Measurements from ENCODE around the gene CDC5L. TPM values are rescaled to one million over a fixed set of nuclear protein-coding genes. Genes with fewer than 3 reads are reported as not detected.
A peak's percentile ranks its signal among the peaks of the same experiment; 100 is the strongest.

Gene CDC5L
- total and polyA plus RNA-seq, 7 donors = 10.9 to 33.3 (median 27.4) TPM

DNA sequence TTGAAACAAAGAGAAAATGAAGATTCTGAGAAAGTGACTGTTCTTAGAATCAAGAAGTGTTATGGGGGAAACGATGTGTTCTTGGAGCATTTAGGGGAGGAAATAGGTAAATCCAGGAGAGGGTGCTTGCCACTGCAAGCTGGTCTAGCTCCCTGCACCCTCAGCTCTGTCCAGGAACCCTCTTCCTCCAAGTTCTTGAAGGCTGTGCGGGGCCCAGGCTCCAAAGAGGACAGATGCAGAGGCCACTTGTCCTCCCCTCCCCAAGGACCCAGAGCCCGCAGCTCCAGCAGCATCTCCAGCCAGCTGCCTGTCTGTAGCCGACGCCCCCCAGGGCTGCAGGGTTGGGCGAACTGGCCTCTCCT is 87.9 kb downstream of the CDC5L start:
- DNase-seq (no peak), ATAC-seq (peak in 2 of 4 donors; percentile 2 to 16)
- H3K4me1 ChIP-seq = peaks cover 32% of the 10 kb centered on the region
- no peak overlapping the region for H3K4me3 ChIP-seq
- no peaks in the 10 kb centered on the region for H3K27me3 ChIP-seq (ENCODE audit: insufficient read depth in 3 of 3, low read length in 2 of 3)
- H3K36me3 ChIP-seq (ENCODE audit: insufficient read depth in 1 of 2, low read depth in 1 of 2) = no peaks in the 10 kb centered on the region
- intact Hi-C loops (cut with DNase I) = loop anchor here (2.0 to 10.0 kb wide), 6 partner anchors 177 to 1449 kb away; no protein-coding TSS in a partner anchor
- WGBS, 3 donors = 14 to 24% (median 21%) methylated on average over 6 of the region's 6 CpGs
- H3K27ac ChIP-seq = no peak overlapping the region
- TF ChIP-seq, protein P1, sequence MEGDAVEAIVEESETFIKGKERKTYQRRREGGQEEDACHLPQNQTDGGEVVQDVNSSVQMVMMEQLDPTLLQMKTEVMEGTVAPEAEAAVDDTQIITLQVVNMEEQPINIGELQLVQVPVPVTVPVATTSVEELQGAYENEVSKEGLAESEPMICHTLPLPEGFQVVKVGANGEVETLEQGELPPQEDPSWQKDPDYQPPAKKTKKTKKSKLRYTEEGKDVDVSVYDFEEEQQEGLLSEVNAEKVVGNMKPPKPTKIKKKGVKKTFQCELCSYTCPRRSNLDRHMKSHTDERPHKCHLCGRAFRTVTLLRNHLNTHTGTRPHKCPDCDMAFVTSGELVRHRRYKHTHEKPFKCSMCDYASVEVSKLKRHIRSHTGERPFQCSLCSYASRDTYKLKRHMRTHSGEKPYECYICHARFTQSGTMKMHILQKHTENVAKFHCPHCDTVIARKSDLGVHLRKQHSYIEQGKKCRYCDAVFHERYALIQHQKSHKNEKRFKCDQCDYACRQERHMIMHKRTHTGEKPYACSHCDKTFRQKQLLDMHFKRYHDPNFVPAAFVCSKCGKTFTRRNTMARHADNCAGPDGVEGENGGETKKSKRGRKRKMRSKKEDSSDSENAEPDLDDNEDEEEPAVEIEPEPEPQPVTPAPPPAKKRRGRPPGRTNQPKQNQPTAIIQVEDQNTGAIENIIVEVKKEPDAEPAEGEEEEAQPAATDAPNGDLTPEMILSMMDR (IDR thresholded peaks at IDR 0.05) = no peak
- H3K9me3 ChIP-seq = no peaks in the 10 kb centered on the region

DNA sequence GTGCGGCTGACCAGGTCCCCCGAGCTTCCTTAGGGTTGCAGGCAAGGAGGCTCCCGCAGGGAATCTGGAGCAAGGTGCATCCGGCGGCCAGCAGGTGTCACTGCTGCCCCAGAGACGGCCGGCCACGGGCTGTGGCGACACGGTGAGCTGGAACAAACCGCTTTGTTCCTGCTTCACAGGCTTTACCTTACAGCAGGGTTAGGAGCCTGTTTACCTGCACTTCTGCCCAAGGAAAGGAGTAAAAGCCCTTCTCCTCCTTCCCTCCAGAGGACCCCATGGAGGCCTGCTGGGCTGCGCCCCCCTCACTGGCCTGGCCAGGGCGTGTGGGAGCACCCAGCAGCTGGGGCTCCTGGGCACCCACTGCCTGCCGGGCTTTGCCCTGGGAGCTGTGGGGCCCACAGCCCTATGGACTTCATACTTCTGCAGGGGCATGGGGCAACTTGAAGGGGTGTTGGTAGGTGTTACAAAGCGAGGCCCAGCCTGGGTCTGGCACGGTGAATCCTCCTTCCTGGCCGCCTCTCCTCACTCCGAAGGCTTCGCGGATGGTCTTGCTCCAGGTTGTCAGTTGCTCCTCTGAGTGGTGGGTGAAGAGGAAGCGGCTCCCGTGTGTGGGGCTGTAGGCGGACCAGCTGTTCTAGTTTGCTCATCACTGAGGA is 88.4 kb downstream of the CDC5L start:
- intact Hi-C loops (cut with DNase I) = loop anchor here (2.0 to 10.0 kb wide), 6 partner anchors 176 to 1449 kb away; no protein-coding TSS in a partner anchor
- H3K36me3 ChIP-seq (ENCODE audit: insufficient read depth in 1 of 2, low read depth in 1 of 2) = no peaks in the 10 kb centered on the region
- H3K4me1 ChIP-seq = peaks cover 27% of the 10 kb centered on the region
- TF ChIP-seq, protein P1 (IDR thresholded peaks at IDR 0.05) = peak; percentile 95
- ATAC-seq = peak; percentile 80 to 91 (median 88)
- H3K27ac ChIP-seq = no peak overlapping the region
- H3K9me3 ChIP-seq = no peaks in the 10 kb centered on the region
- H3K27me3 ChIP-seq (ENCODE audit: insufficient read depth in 3 of 3, low read length in 2 of 3) = no peaks in the 10 kb centered on the region
- 43 to 46% (median 45%) methylated on average over 23 of the region's 23 CpGs for WGBS, 3 donors
- no peak overlapping the region for H3K4me3 ChIP-seq
- peak; percentile 80 to 87 for DNase-seq

DNA sequence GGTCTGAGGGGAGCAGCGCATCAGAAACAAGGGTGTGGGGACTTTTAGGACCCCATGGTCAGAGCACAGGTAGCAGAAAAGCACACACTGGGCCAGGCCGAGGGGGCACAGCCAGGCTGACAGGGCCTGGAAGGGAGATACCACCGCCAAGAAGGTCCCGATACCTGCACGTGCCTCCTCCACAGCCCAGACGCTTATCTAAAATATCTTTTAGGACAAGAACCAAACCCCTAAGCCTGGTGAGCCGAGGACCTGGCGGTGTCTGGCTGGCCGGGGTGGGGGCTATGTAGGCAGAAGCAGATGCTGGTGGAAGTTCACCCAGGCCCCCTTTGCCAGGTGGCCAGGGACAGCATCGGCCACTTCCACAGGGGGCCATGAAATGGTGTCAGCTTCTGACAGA is 89.3 kb downstream of the CDC5L start:
- ATAC-seq (no peak), DNase-seq (no peak)
- no peak overlapping the region for H3K4me3 ChIP-seq
- no peaks in the 10 kb centered on the region for H3K36me3 ChIP-seq (ENCODE audit: insufficient read depth in 1 of 2, low read depth in 1 of 2)
- TF ChIP-seq, protein P1 (IDR thresholded peaks at IDR 0.05) = no peak
- H3K4me1 ChIP-seq = peaks cover 19% of the 10 kb centered on the region
- H3K27ac ChIP-seq = no peak overlapping the region
- WGBS, 3 donors = 89 to 94% (median 94%) methylated on average over 10 of the region's 10 CpGs
- H3K27me3 ChIP-seq (ENCODE audit: insufficient read depth in 3 of 3, low read length in 2 of 3) = no peaks in the 10 kb centered on the region
- intact Hi-C loops (cut with DNase I) = loop anchor here (5.0 to 10.0 kb wide), 5 partner anchors 175 to 1448 kb away; no protein-coding TSS in a partner anchor
- no peaks in the 10 kb centered on the region for H3K9me3 ChIP-seq

- ATAC-seq (no peak), DNase-seq (no peak)
- H3K27ac ChIP-seq = no peak overlapping the region
- TF ChIP-seq, protein P1 (IDR thresholded peaks at IDR 0.05) = no peak
- H3K4me3 ChIP-seq = no peak overlapping the region
- WGBS, 3 donors = 91 to 98% (median 92%) methylated on average over 5 of the region's 5 CpGs
- peaks cover 19% of the 10 kb centered on the region for H3K4me1 ChIP-seq
- H3K27me3 ChIP-seq (ENCODE audit: insufficient read depth in 3 of 3, low read length in 2 of 3) = no peaks in the 10 kb centered on the region
- H3K36me3 ChIP-seq (ENCODE audit: insufficient read depth in 1 of 2, low read depth in 1 of 2) = no peaks in the 10 kb centered on the region
- intact Hi-C loops (cut with DNase I) = loop anchor here (5.0 to 10.0 kb wide), 5 partner anchors 175 to 1447 kb away; no protein-coding TSS in a partner anchor
- H3K9me3 ChIP-seq = no peaks in the 10 kb centered on the region
Observed at GRCh38 chr6:44477293-44477894, 89.9 kb downstream of the CDC5L start.

All from psoas muscle (tissue), 8 donors.